PC-3 (cell line): Measurements from ENCODE around the gene SLC8A1. TPM values are rescaled to one million over a fixed set of nuclear protein-coding genes. Genes with fewer than 3 reads are reported as not detected.

Experiments
- ATAC-seq: fragments of 200-7000 bp; cut with Tn5 transposase; 2 replicates; pipeline ENCODE4 v1.9.1; 2020; ENCODE audit warnings: mild to moderate bottlenecking, moderate library complexity
- BruUV-seq: library from RNA; stranded (reverse); fragments of 400-500 nt; replicated peaks from 2 replicates; lab custom pipeline; 2021; lab: Mats Ljungman, UMichigan
- CTCF ChIA-PET: fragments of 300-600 bp; sonication (Branson Sonifier 250); formaldehyde crosslinking; loops from one replicate; lab custom pipeline; 2022; ENCODE audit warnings: antibody characterized with exemption; lab: Charles Lee
- POLR2A ChIA-PET: fragments of 300-600 bp; sonication (Branson Sonifier 250); formaldehyde crosslinking; loops from one replicate; lab custom pipeline; 2022; ENCODE audit warnings: antibody characterized with exemption; ENCODE audit not compliant: unreplicated experiment; lab: Charles Lee
- DNase-seq: peaks from one replicate; pipeline ENCODE4 v3.0.0-alpha.2; 2015
- H2AFZ ChIP-seq: fragments of 300-600 bp; sonication (generic); 2 replicates; pipeline ENCODE4 v1.6.0; 2016; ENCODE audit warnings: antibody characterized with exemption, low read length
- H3F3A ChIP-seq: fragments of 300-600 bp; sonication (generic); one replicate; pipeline ENCODE4 v1.6.0; 2017; ENCODE audit warnings: antibody characterized with exemption, low read length, control low read depth, mild to moderate bottlenecking; ENCODE audit not compliant: unreplicated experiment
- H3K27ac ChIP-seq: fragments of 300-600 bp; sonication (generic); 2 replicates; pipeline ENCODE4 v1.5.1; 2016; ENCODE audit warnings: mild to moderate bottlenecking, low read length
- H3K27me3 ChIP-seq: fragments of 300-600 bp; sonication (generic); 2 replicates; pipeline ENCODE4 v1.6.1; 2016; ENCODE audit warnings: low read length, mixed read lengths
- H3K36me3 ChIP-seq: fragments of 300-600 bp; sonication (generic); 2 replicates; pipeline ENCODE4 v1.6.1; 2016; ENCODE audit warnings: low read depth, mixed run types, low read length, mixed read lengths
- H3K4me1 ChIP-seq: fragments of 300-600 bp; sonication (generic); 2 replicates; pipeline ENCODE4 v1.5.1; 2016; ENCODE audit warnings: low read length; ENCODE audit not compliant: insufficient read depth
- H3K4me2 ChIP-seq: fragments of 300-600 bp; sonication (generic); 2 replicates; pipeline ENCODE4 v1.6.0; 2016; ENCODE audit warnings: low read length
- H3K4me3 ChIP-seq: fragments of 300-600 bp; sonication (generic); 2 replicates; pipeline ENCODE4 v1.5.1; 2016; ENCODE audit warnings: mild to moderate bottlenecking, low read length, mixed read lengths
- H3K79me2 ChIP-seq: fragments of 300-600 bp; sonication (generic); 2 replicates; pipeline ENCODE4 v1.6.1; 2017; ENCODE audit warnings: low read length, mixed read lengths
- H3K9ac ChIP-seq: fragments of 300-600 bp; sonication (generic); 2 replicates; pipeline ENCODE4 v1.6.0; 2016; ENCODE audit warnings: mild to moderate bottlenecking, low read length
- H3K9me2 ChIP-seq: fragments of 300-600 bp; sonication (generic); replicated peaks from 2 replicates; pipeline ENCODE4 v1.6.1; 2016; ENCODE audit warnings: mixed run types, low read length, mixed read lengths
- H3K9me3 ChIP-seq: fragments of 300-600 bp; sonication (generic); 2 replicates; pipeline ENCODE4 v1.6.1; 2016; ENCODE audit warnings: low read length, mixed read lengths
- H4K20me1 ChIP-seq: fragments of 300-600 bp; sonication (generic); 2 replicates; pipeline ENCODE4 v1.6.1; 2016; ENCODE audit warnings: low read length, mixed read lengths
- EZH2 ChIP-seq: fragments of 300-600 bp; sonication (generic); IDR thresholded peaks from one replicate; pipeline ENCODE4 v1.6.1; 2017; ENCODE audit warnings: antibody characterized with exemption, mild to moderate bottlenecking, low read length; ENCODE audit not compliant: unreplicated experiment
- EZH2phosphoT487 ChIP-seq: fragments of 300-600 bp; sonication (generic); IDR thresholded peaks from 2 replicates; pipeline ENCODE4 v1.6.1; 2018; ENCODE audit warnings: mild to moderate bottlenecking, antibody characterized with exemption, low read length, borderline replicate concordance
- intact Hi-C: fragments of 100-400 bp; cut with micrococcal nuclease; formaldehyde crosslinking; loops from 2 replicates; pipeline ENCODE4 v1.9.0; 2023
- total RNA-seq: library from RNA; depleted of rRNA; stranded (reverse); fragments of >200 nt; gene quantifications from 2 replicates; pipeline ENCODE4 v1.2.3, GENCODE V29; 2014
- TF ChIP-seq, protein P1 (sequence below): fragments of 300-600 bp; sonication (generic); conservative IDR thresholded peaks from 2 replicates; pipeline ENCODE4 v1.5.1; 2017; ENCODE audit warnings: antibody characterized with exemption, low read depth, mild to moderate bottlenecking, low read length

SLC8A1 gene
- total RNA-seq, 1 experiment from 2014 or later, result 1.3 TPM

DNA sequence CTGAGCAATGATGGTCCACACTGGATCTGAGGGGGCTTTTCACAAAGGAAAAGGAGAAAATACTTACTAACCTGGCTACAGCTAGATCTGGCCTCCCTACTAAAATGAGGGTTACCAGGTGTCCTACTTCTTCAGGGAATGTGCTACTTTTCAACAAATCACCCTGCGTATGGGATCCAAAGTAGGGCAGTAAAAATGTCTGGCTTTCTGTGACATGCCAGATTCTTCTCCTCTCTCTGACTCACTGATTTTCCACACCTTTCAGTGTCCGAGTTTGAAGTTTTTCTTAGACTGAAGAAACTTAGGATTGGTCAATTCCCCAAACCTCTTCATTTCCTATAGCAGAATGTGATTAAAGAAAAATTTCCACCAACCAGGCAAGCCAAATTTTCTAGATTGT, 71.2 kb downstream of the SLC8A1 start:
- Histone ChIP-seq H3K9me3 (peaks cover 7% of the 10 kb centered on the region; the same call in 1 of the 2 replicates), H3K9ac (no peak overlapping the region), H3F3A (no peaks in the 10 kb centered on the region), H3K4me2 (no peak overlapping the region), H3K36me3 (peaks cover 3% of the 10 kb centered on the region; the same call in 1 of the 2 replicates), H2AFZ (no peak overlapping the region), H4K20me1 (no peaks in the 10 kb centered on the region), H3K79me2 (no peaks in the 10 kb centered on the region), H3K27ac (no peak overlapping the region), H3K27me3 (no peaks in the 10 kb centered on the region), H3K4me3 (no peak overlapping the region), H3K4me1 (peaks cover 12% of the 10 kb centered on the region), H3K9me2 (no peaks in the 10 kb centered on the region)
- ChIA-PET CTCF (no interaction called here), POLR2A (no interaction called here)
- intact Hi-C loops, result no loop called here
- DNase-seq (no peak), ATAC-seq (no peak)
- TF ChIP-seq, protein P1, sequence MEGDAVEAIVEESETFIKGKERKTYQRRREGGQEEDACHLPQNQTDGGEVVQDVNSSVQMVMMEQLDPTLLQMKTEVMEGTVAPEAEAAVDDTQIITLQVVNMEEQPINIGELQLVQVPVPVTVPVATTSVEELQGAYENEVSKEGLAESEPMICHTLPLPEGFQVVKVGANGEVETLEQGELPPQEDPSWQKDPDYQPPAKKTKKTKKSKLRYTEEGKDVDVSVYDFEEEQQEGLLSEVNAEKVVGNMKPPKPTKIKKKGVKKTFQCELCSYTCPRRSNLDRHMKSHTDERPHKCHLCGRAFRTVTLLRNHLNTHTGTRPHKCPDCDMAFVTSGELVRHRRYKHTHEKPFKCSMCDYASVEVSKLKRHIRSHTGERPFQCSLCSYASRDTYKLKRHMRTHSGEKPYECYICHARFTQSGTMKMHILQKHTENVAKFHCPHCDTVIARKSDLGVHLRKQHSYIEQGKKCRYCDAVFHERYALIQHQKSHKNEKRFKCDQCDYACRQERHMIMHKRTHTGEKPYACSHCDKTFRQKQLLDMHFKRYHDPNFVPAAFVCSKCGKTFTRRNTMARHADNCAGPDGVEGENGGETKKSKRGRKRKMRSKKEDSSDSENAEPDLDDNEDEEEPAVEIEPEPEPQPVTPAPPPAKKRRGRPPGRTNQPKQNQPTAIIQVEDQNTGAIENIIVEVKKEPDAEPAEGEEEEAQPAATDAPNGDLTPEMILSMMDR, result no peak
- TF ChIP-seq EZH2 (no peak), EZH2phosphoT487 (no peak)
- BruUV-seq, result no TSS peak

DNA sequence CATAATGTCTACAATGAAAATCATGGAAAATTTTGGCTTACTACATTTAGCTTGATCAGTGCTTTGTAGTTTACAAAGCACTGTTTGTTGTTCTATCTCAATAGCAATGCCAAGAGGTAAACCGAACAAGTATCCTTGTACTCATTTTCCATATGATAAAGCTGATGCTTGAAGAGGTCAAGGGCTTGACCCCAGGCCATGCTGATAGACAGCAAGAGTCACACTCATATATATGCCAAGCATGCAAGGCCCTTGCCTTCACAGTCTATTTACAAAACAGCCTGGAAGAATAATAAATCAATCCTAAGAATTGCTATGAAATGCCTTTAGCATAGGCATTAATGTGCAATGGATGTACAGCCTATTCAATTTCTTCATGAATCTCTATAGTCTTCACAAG, 71.8 kb downstream of the SLC8A1 start:
- POLR2A ChIA-PET, result no interaction called here
- Histone ChIP-seq H3F3A (no peaks in the 10 kb centered on the region), H3K4me1 (peaks cover 8% of the 10 kb centered on the region), H3K27me3 (no peaks in the 10 kb centered on the region), H3K4me2 (no peak overlapping the region), H3K79me2 (no peaks in the 10 kb centered on the region), H3K4me3 (no peak overlapping the region), H3K36me3 (peaks cover 3% of the 10 kb centered on the region; the same call in 1 of the 2 replicates), H3K9me3 (peaks cover 7% of the 10 kb centered on the region; the same call in 1 of the 2 replicates), H3K9ac (no peak overlapping the region), H3K9me2 (no peaks in the 10 kb centered on the region), H3K27ac (no peak overlapping the region), H2AFZ (no peak overlapping the region), H4K20me1 (no peaks in the 10 kb centered on the region)
- DNase-seq (no peak), ATAC-seq (no peak)
- BruUV-seq, result no TSS peak
- intact Hi-C loops, result no loop called here
- CTCF ChIA-PET, result no interaction called here
- TF ChIP-seq EZH2phosphoT487 (no peak), EZH2 (no peak)
- TF ChIP-seq, protein P1, result no peak

DNA sequence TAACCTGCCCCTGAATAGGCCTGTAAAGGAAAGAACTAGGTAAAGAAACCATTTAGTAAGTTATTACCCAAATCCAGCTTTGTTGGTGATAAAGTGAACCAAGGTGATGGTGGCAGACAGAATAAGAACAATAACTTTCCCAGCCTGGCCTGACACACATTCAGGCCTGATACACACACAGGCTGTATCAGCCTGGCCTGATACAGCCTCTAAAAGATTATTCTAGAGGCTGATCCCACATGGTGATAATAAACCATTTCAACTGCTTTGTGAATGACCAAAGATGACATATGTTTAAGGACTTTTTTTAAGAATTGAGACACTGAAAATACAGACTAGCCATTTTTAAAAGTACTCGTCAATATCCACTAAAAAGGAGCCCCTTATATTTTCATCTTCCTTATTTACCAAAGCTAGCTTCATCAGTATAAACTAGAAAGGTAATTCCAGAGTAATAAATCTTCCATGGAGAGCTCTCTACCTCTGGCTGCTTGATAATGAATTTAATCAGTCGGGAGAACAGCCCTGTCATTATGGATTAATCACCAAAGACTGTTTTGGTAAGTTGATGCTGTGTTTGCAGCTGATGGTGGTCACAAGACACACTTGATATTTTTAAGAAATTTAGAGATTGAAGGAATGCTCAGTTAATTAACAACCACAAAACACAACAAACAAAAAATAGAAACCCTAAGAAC, 77.2 kb downstream of the SLC8A1 start:
- no peak for ATAC-seq
- Histone ChIP-seq H3K79me2 (no peaks in the 10 kb centered on the region), H3K27me3 (no peaks in the 10 kb centered on the region), H3K9ac (no peak overlapping the region), H3K4me1 (peaks cover 13% of the 10 kb centered on the region), H3K4me2 (no peak overlapping the region), H2AFZ (no peak overlapping the region), H3K9me2 (no peaks in the 10 kb centered on the region), H3K36me3 (no peaks in the 10 kb centered on the region), H3K9me3 (no peaks in the 10 kb centered on the region), H3K27ac (no peak overlapping the region), H3K4me3 (no peak overlapping the region), H3F3A (no peaks in the 10 kb centered on the region), H4K20me1 (no peaks in the 10 kb centered on the region)
- TF ChIP-seq EZH2phosphoT487 (no peak), EZH2 (no peak)
- TF ChIP-seq, protein P1, result no peak
- CTCF ChIA-PET, result no interaction called here
- POLR2A ChIA-PET, result no interaction called here
- intact Hi-C loops, result no loop called here
- no peak for DNase-seq
- no TSS peak for BruUV-seq
